GM12878 (cell line): ENCODE data around the gene CPSF4L. TPM values are rescaled to one million over a fixed set of nuclear protein-coding genes. Genes with fewer than 3 reads are reported as not detected.

ENCODE experiments used
- ATAC-seq: fragments of 200-7000 bp; cut with Tn5 transposase; 3 replicates; pipeline ENCODE4 v1.9.1; 2020; ENCODE audit warnings: mild to moderate bottlenecking, moderate library complexity
- BruUV-seq: library from RNA; stranded (reverse); fragments of 400-500 nt; replicated peaks from 2 replicates; lab custom pipeline; 2021; lab: Mats Ljungman, UMichigan
- CTCF ChIA-PET: fragments of 300-600 bp; sonication (Branson Sonifier 250); formaldehyde crosslinking; extraction: SDS; loops from one replicate; lab custom pipeline; 2021; ENCODE audit warnings: inconsistent platforms; lab: Yijun Ruan, JAX
- POLR2A ChIA-PET: fragments of 350-600 bp; formaldehyde crosslinking; extraction: SDS; loops from one replicate; lab custom pipeline; 2021; ENCODE audit warnings: inconsistent platforms; lab: Charles Lee
- RAD21 ChIA-PET: fragments of 300-600 bp; sonication (Branson Sonifier 250); formaldehyde crosslinking; loops from one replicate; lab custom pipeline; 2023; ENCODE audit warnings: antibody characterized with exemption; ENCODE audit not compliant: unreplicated experiment; lab: Charles Lee
- SMC1A ChIA-PET: fragments of 300-600 bp; sonication (Branson Sonifier 250); formaldehyde crosslinking; loops from one replicate; lab custom pipeline; 2023; ENCODE audit not compliant: unreplicated experiment, uncharacterized antibody; lab: Charles Lee
- DNase-seq: peaks from one replicate; pipeline ENCODE4 v3.0.0-alpha.2; 2011; ENCODE audit warnings: low read depth, low spot score
- FAIRE-seq: peaks from 3 replicates; lab custom pipeline; 2011; peaks lifted over from hg19 to GRCh38; lab: Jason Lieb, UNC
- H2AFZ ChIP-seq: 2 replicates; pipeline ENCODE4 v1.6.0; 2011; ENCODE audit warnings: low read depth, low read length, control low read depth; ENCODE audit not compliant: control insufficient read depth
- H3K27ac ChIP-seq: 2 replicates; pipeline ENCODE4 v1.5.1; 2011; ENCODE audit warnings: control low read depth; ENCODE audit not compliant: control insufficient read depth, insufficient read depth
- H3K27me3 ChIP-seq, 2 experiments: replicated peaks in 1 of 2; 2 replicates each; pipeline versions ENCODE4 v1.6.0 to v1.6.1; 2011; ENCODE audit warnings: low read length in 1 of 2; ENCODE audit not compliant: control insufficient read depth in 2 of 2, insufficient read depth in 2 of 2
- H3K36me3 ChIP-seq, 2 experiments: 2 replicates each; pipeline ENCODE4 v1.5.1; 2011; ENCODE audit warnings: low read length in 1 of 2; ENCODE audit not compliant: control insufficient read depth in 2 of 2, insufficient read depth in 2 of 2
- H3K4me1 ChIP-seq: 2 replicates; pipeline ENCODE4 v1.6.1; 2011; ENCODE audit warnings: mild to moderate bottlenecking, low read length, moderate library complexity, mixed read lengths; ENCODE audit not compliant: control insufficient read depth, insufficient read depth
- H3K4me2 ChIP-seq: 2 replicates; pipeline ENCODE4 v1.6.0; 2011; ENCODE audit warnings: control low read depth; ENCODE audit not compliant: control insufficient read depth, insufficient read depth
- H3K4me3 ChIP-seq: fragments of 200-600 bp; sonication (generic); 2 replicates; pipeline ENCODE4 v1.5.1; 2016
- H3K79me2 ChIP-seq: 2 replicates; pipeline ENCODE4 v1.6.0; 2011; ENCODE audit warnings: low read length; ENCODE audit not compliant: control insufficient read depth, insufficient read depth
- H3K9ac ChIP-seq: 2 replicates; pipeline ENCODE4 v1.8.0; 2011; ENCODE audit warnings: low read length, control low read depth, mixed read lengths; ENCODE audit not compliant: control insufficient read depth, insufficient read depth
- H3K9me3 ChIP-seq: replicated peaks from 3 replicates; pipeline ENCODE4 v1.5.1; 2011; ENCODE audit warnings: mild to moderate bottlenecking, low read length; ENCODE audit not compliant: control insufficient read depth, insufficient read depth
- H4K20me1 ChIP-seq: 2 replicates; pipeline ENCODE4 v1.6.0; 2011; ENCODE audit not compliant: control insufficient read depth, insufficient read depth
- ATF7 ChIP-seq: fragments of 450-650 bp; IDR thresholded peaks from 2 replicates; pipeline ENCODE4 v1.6.1; 2016; ENCODE audit warnings: low read depth, mild to moderate bottlenecking
- CBFB ChIP-seq: IDR thresholded peaks from 2 replicates; pipeline ENCODE4 v1.6.1; 2016; ENCODE audit warnings: antibody characterized with exemption, low read depth
- CREB1 ChIP-seq: IDR thresholded peaks from 2 replicates; pipeline ENCODE4 v1.6.1; 2012; ENCODE audit warnings: low read depth, mild to moderate bottlenecking, inconsistent platforms
- EGR1 ChIP-seq, 2 experiments: IDR thresholded peaks; 1 replicate in 1 of 2; 2 replicates in 1 of 2; pipeline ENCODE4 v1.6.1; 2011 to 2012; ENCODE audit warnings: low read depth in 2 of 2, low read length in 2 of 2, borderline replicate concordance in 1 of 2, mild to moderate bottlenecking in 1 of 2, moderate library complexity in 1 of 2
- ESRRA ChIP-seq: IDR thresholded peaks from 2 replicates; pipeline ENCODE4 v1.6.1; 2012; ENCODE audit warnings: mild to moderate bottlenecking, low read length, improper control_type of control experiment
- GABPA ChIP-seq: IDR thresholded peaks from 2 replicates; pipeline ENCODE4 v1.6.1; 2014; ENCODE audit warnings: antibody characterized with exemption, low read depth, mild to moderate bottlenecking, inconsistent platforms
- JUND ChIP-seq: IDR thresholded peaks from 2 replicates; pipeline ENCODE4 v1.6.1; 2012; ENCODE audit warnings: low read depth, mild to moderate bottlenecking, low read length, improper control_type of control experiment, moderate library complexity
- NR2F1 ChIP-seq: fragments of 450-650 bp; conservative IDR thresholded peaks from 2 replicates; pipeline ENCODE4 v1.6.1; 2017; ENCODE audit warnings: mild to moderate bottlenecking
- POU2F2 ChIP-seq: IDR thresholded peaks from 3 replicates; pipeline ENCODE4 v1.6.1; 2011; ENCODE audit warnings: low read depth, mild to moderate bottlenecking, low read length, borderline replicate concordance
- RELA ChIP-seq: fragments of 450-650 bp; IDR thresholded peaks from 2 replicates; pipeline ENCODE4 v1.8.0; 2014; ENCODE audit warnings: borderline replicate concordance; ENCODE audit not compliant: partially characterized antibody
- SIN3A ChIP-seq: IDR thresholded peaks from 2 replicates; pipeline ENCODE4 v1.6.1; 2012; ENCODE audit warnings: low read depth, low read length, improper control_type of control experiment
- SMARCA5 ChIP-seq: fragments of 450-650 bp; IDR thresholded peaks from 2 replicates; pipeline ENCODE4 v1.6.1; 2017; ENCODE audit warnings: mild to moderate bottlenecking
- SREBF1 ChIP-seq: IDR thresholded peaks from 2 replicates; pipeline ENCODE4 v1.6.1; 2012; ENCODE audit warnings: mild to moderate bottlenecking, low read length
- SREBF2 ChIP-seq: IDR thresholded peaks from 2 replicates; pipeline ENCODE4 v1.6.1; 2012; ENCODE audit warnings: mild to moderate bottlenecking, low read length
- WGBS: methylation state at CpG from one replicate; pipeline ENCODE4 v1.1.6; 2016; ENCODE audit warnings: low lambda C conversion rate; ENCODE audit not compliant: insufficient replicate concordance, insufficient coverage; ENCODE audit errors: missing lambda C conversion rate; 5-methylcytosine and 5-hydroxymethylcytosine counted together
- in situ Hi-C: fragments of 300-500 bp; cut with MboI; formaldehyde crosslinking; loops from 9 replicates; pipeline ENCODE4 v1.14.3; 2018; ENCODE audit warnings: mixed read lengths
- intact Hi-C: fragments of 100-400 bp; cut with micrococcal nuclease; formaldehyde crosslinking; loops from one replicate; pipeline ENCODE4 v1.14.2; 2022; ENCODE audit not compliant: unreplicated experiment
- polyA plus RNA-seq, 11 experiments: library from polyadenylated mRNA; depleted of rRNA in 4 of 11; unstranded in 6 of 11; stranded (reverse) in 5 of 11; fragments of >200 nt; fragmentation: Nextera tagmentation in 4 of 11; fragmentation: Illumina TruSeq in 1 of 11; extraction: Ambion mirVana in 4 of 11; extraction: Trizol in 1 of 11; gene quantifications; 1 replicate in 1 of 11; 2 replicates in 10 of 11; pipeline versions ENCODE4 v1.2.1 to v1.2.3, GENCODE V29; 2011 to 2016; ENCODE audit warnings: inconsistent platforms in 2 of 11, missing spikeins in 2 of 11, low read depth in 1 of 11
- total RNA-seq, 4 experiments: library from RNA; depleted of rRNA in 3 of 4; stranded (reverse); fragments of >200 nt in 3 of 4; fragmentation: Illumina TruSeq in 1 of 4; extraction: Trizol in 1 of 4; gene quantifications; 2 replicates each; pipeline versions ENCODE4 v1.2.1 to v1.2.3, GENCODE V29; 2013 to 2021
- TF ChIP-seq, protein P1 (sequence below): fragments of 450-650 bp; IDR thresholded peaks from 2 replicates; pipeline ENCODE4 v1.6.1; 2016; ENCODE audit warnings: mild to moderate bottlenecking, moderate library complexity, borderline replicate concordance
- TF ChIP-seq, protein P2 (sequence below): IDR thresholded peaks from 2 replicates; pipeline ENCODE4 v1.6.1; 2012; ENCODE audit warnings: low read depth, low read length, improper control_type of control experiment
- TF ChIP-seq, protein P3 (sequence below): IDR thresholded peaks from 2 replicates; pipeline ENCODE4 v1.6.1; 2012; ENCODE audit warnings: low read depth, low read length, improper control_type of control experiment

CPSF4L gene
- total and polyA plus RNA-seq, 10 of the 15 experiments (the other 5 are each of a cell fraction or from before 2014, with no cell fraction given): not detected

DNA sequence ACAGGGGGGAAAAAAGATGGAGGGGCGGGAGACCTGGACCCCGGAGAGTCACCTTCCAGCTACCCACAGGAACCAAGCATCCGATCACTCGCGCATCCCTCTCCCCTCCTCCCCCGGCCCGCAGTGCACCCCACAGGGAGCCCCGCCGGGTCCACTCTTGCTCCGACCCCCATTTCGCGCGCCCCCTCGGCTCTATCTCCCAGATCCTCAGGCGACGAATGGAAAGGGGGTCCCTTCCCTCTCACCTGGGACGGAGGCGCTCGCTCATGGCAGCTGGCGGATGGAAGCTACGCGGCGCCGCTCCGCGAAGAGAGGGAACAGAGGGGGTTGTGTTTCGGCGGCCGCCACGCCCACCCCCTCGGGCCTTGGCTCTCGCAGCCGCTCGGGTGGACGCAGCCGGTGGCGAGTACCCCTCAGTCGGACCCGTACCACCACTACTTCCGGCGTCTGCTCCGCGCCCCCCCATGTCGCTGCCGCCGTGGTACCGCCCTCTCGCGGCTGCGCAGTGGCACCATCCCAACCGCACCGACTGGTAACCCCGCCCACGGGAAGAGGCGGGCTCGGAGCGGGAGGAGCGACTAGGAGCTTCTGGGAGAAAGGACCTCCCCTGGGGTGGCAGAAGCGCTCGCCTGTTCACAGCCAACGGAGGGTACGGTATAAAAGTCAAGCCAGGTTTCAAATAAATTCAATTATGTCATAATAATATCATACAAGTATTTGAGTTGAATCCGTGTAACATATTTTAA, 29.7 kb downstream of the CPSF4L start:
- Histone ChIP-seq H2AFZ (peak overlapping the region; percentile 88), H3K27me3 (no peaks in the 10 kb centered on the region), H3K27ac (peak overlapping the region; percentile 89), H3K79me2 (peaks cover 67% of the 10 kb centered on the region), H3K4me2 (peak overlapping the region; percentile 80), H3K36me3 (peaks cover 3 to 10% of the 10 kb centered on the region in 2 experiments; a peak in 2 of 4 replicates), H3K9ac (peak overlapping the region; percentile 96), H3K4me1 (peaks cover 20% of the 10 kb centered on the region), H3K9me3 (no peaks in the 10 kb centered on the region), H3K4me3 (peak overlapping the region; percentile 87), H4K20me1 (no peaks in the 10 kb centered on the region)
- ChIA-PET RAD21 (interaction anchor here (0.8 to 2.6 kb wide), 11 partner anchors 9 to 504 kb away, joined by 3 to 23 read pairs (median 3); partner anchors contain the start of gene COG1), CTCF (interaction anchor here (0.6 to 5.9 kb wide), 14 partner anchors 10 to 1235 kb away, joined by 3 to 26 read pairs (median 5); partner anchors contain the start of genes CD300A, CDC42EP4 and COG1), SMC1A (interaction anchor here (0.8 to 8.2 kb wide), 16 partner anchors 9 to 507 kb away, joined by 3 to 61 read pairs (median 4); partner anchors contain the start of gene COG1), POLR2A (interaction anchor here (0.6 to 3.7 kb wide), 17 partner anchors 9 to 640 kb away, joined by 3 to 25 read pairs (median 4); partner anchors contain the start of gene COG1)
- ATAC-seq (peak; percentile 83), FAIRE-seq (peak; percentile 88), DNase-seq (peak; percentile 86)
- in situ Hi-C loops (no loop called here), intact Hi-C loops (loop anchor here (1.0 to 2.0 kb wide), 2 partner anchors 39 to 505 kb away; partner anchors contain the start of gene COG1)
- under 1% methylated on average over 60 of the region's 63 CpGs for WGBS
- no TSS peak for BruUV-seq
- peak; percentile 61; the same call in 1 of the 2 replicates for TF ChIP-seq GABPA
- peak; percentile 77 for TF ChIP-seq ATF7
- TF ChIP-seq RELA: peak; percentile 47
- peak; percentile 70; the same call in 1 of the 2 replicates for TF ChIP-seq SMARCA5
- peak; percentile 13; the same call in 1 of the 2 replicates for TF ChIP-seq ESRRA
- TF ChIP-seq SREBF2: no peak
- TF ChIP-seq POU2F2: no peak
- TF ChIP-seq, protein P1, sequence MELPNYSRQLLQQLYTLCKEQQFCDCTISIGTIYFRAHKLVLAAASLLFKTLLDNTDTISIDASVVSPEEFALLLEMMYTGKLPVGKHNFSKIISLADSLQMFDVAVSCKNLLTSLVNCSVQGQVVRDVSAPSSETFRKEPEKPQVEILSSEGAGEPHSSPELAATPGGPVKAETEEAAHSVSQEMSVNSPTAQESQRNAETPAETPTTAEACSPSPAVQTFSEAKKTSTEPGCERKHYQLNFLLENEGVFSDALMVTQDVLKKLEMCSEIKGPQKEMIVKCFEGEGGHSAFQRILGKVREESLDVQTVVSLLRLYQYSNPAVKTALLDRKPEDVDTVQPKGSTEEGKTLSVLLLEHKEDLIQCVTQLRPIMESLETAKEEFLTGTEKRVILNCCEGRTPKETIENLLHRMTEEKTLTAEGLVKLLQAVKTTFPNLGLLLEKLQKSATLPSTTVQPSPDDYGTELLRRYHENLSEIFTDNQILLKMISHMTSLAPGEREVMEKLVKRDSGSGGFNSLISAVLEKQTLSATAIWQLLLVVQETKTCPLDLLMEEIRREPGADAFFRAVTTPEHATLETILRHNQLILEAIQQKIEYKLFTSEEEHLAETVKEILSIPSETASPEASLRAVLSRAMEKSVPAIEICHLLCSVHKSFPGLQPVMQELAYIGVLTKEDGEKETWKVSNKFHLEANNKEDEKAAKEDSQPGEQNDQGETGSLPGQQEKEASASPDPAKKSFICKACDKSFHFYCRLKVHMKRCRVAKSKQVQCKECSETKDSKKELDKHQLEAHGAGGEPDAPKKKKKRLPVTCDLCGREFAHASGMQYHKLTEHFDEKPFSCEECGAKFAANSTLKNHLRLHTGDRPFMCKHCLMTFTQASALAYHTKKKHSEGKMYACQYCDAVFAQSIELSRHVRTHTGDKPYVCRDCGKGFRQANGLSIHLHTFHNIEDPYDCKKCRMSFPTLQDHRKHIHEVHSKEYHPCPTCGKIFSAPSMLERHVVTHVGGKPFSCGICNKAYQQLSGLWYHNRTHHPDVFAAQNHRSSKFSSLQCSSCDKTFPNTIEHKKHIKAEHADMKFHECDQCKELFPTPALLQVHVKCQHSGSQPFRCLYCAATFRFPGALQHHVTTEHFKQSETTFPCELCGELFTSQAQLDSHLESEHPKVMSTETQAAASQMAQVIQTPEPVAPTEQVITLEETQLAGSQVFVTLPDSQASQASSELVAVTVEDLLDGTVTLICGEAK: peak; percentile 47; the same call in 1 of the 2 replicates
- 0 out of 2 replicates have a peak, but pooled peaks have one; percentile 42 for TF ChIP-seq CREB1
- peak in 1 of 2 experiments; percentile 30; a peak in 1 of 3 replicates for TF ChIP-seq EGR1 (IDR thresholded peaks at IDR 0.05; ENCODE audit: borderline replicate concordance in 1 of 2, low read depth in 2 of 2, low read length in 2 of 2)
- TF ChIP-seq CBFB: 0 out of 2 replicates have a peak, but pooled peaks have one; percentile 46
- peak; percentile 79 for TF ChIP-seq JUND
- TF ChIP-seq SIN3A: 0 out of 2 replicates have a peak, but pooled peaks have one; percentile 53
- TF ChIP-seq, protein P2, sequence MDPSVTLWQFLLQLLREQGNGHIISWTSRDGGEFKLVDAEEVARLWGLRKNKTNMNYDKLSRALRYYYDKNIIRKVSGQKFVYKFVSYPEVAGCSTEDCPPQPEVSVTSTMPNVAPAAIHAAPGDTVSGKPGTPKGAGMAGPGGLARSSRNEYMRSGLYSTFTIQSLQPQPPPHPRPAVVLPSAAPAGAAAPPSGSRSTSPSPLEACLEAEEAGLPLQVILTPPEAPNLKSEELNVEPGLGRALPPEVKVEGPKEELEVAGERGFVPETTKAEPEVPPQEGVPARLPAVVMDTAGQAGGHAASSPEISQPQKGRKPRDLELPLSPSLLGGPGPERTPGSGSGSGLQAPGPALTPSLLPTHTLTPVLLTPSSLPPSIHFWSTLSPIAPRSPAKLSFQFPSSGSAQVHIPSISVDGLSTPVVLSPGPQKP: peak; percentile 92
- TF ChIP-seq, protein P3, sequence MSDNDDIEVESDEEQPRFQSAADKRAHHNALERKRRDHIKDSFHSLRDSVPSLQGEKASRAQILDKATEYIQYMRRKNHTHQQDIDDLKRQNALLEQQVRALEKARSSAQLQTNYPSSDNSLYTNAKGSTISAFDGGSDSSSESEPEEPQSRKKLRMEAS: peak; percentile 74; the same call in 1 of the 2 replicates
- TF ChIP-seq NR2F1: no peak; the same call in 1 of the 2 replicates
- 0 out of 2 replicates have a peak, but pooled peaks have one; percentile 11 for TF ChIP-seq SREBF1
